C4-2B (cell line): ENCODE results near the gene SH3BP5L.

ENCODE experiments used
- CTCF ChIP-seq: fragments of 450-650 bp; conservative IDR thresholded peaks from 2 replicates; pipeline ENCODE4 v1.5.1; 2017; ENCODE audit warnings: mild to moderate bottlenecking
- ZFX ChIP-seq: fragments of 450-650 bp; IDR thresholded peaks from 2 replicates; pipeline ENCODE4 v1.6.1; 2017

GRCh38 chr1:248838357-248839167 lies 12.8 kb upstream of the SH3BP5L start:
- TF ChIP-seq CTCF (no peak), ZFX (peak; percentile 80)
